ENCODE data around the gene PKP4. TPM values are rescaled to one million over a fixed set of nuclear protein-coding genes. Genes with fewer than 3 reads are reported as not detected.

PKP4 gene
- total RNA-seq, 1 donor from 2014 or later = 41.0 TPM

DNA sequence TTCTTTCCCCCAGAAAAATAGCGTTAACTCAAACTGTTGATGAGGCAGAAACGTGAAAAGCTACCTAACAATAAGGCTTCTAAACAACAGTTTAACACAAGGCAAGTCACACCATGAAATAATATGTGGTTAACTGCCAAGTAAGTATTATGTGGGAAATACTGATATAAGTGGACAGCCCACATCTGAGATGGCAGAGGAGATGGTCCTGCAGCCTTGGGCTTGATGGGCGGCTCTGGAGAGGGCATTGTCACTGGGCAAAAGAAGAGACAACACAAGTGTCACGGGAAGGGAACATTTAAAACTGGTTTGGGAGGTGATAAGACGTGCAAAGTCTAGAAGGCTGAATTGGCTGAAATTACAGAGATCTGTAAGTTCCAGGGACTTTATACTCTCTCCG, 147.2 kb downstream of the PKP4 start:
- DNase-seq (ENCODE audit: low read depth) = no peak
- no peak for TF ChIP-seq CTCF (conservative IDR thresholded peaks at IDR 0.05; ENCODE audit: low read depth, low read length)
- H3K4me3 ChIP-seq (ENCODE audit: low read depth, low read length) = no peak overlapping the region

DNA sequence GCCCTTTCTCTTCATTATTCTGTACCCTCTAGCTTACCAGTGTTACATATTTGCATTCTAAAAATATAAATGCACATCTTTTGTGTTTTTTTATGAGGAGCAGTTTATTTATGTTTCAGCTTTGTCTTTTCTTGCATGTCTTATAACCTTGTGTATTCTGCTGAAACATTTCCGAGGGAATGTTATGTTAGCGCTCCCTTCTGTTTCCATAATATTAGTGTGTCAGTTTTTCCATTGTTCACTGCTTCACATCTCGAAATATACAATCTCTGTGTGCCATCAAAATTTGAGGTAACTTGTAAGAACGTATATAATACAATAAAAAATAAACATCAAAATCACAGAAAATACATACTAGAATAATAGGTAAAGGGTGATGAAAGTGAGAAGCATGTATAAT, 153.3 kb downstream of the PKP4 start:
- H3K4me3 ChIP-seq (ENCODE audit: low read depth, low read length) = no peak overlapping the region

GRCh38 chr2:158616480-158617000, 159.8 kb downstream of the PKP4 start:
- no peak for DNase-seq (ENCODE audit: low read depth)
- TF ChIP-seq CTCF (conservative IDR thresholded peaks at IDR 0.05; ENCODE audit: low read depth, low read length) = no peak
- no peak overlapping the region for H3K4me3 ChIP-seq (ENCODE audit: low read depth, low read length)

More for the DNA sequence above, 153.3 kb downstream of the PKP4 start:
- DNase-seq (ENCODE audit: low read depth) = no peak
- no peak for TF ChIP-seq CTCF (conservative IDR thresholded peaks at IDR 0.05; ENCODE audit: low read depth, low read length)

DNA sequence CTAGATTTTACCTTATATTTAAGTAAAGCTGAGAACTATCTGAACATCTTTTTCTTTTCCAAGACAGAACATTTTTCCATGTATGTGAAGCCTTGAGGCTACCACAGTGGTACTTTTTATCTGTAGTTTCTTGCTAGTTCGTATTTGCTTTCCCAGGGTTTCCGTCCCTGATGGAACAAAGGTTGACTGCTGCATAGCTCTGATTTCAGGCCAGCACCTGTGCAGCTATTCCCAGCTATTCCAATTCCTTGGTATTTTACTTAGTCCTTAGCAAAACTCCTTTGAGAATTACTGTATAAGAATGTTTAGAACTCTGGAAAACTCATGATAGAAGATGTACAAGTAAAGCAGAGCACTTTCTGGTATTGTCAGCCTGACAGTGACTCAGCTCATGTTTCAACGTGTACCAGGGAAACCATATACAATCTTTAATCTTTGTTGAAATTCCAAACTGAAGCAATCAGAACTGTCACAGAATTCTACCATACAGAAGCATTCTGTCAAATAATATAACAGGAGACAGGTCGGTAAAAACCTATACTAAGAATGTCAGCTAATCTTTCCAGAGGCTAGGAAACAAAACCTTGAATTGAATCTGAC, 162.2 kb downstream of the PKP4 start:
- no peak for TF ChIP-seq CTCF (conservative IDR thresholded peaks at IDR 0.05; ENCODE audit: low read depth, low read length)
- H3K4me3 ChIP-seq (ENCODE audit: low read depth, low read length) = no peak overlapping the region
- DNase-seq (ENCODE audit: low read depth) = no peak

GRCh38 chr2:158619496-158619895, 162.7 kb downstream of the PKP4 start:
- TF ChIP-seq CTCF (conservative IDR thresholded peaks at IDR 0.05; ENCODE audit: low read depth, low read length) = no peak
- no peak overlapping the region for H3K4me3 ChIP-seq (ENCODE audit: low read depth, low read length)
- DNase-seq (ENCODE audit: low read depth) = no peak

- TF ChIP-seq CTCF (conservative IDR thresholded peaks at IDR 0.05; ENCODE audit: low read depth, low read length) = no peak
- no peak for DNase-seq (ENCODE audit: low read depth)
- H3K4me3 ChIP-seq (ENCODE audit: low read depth, low read length) = no peak overlapping the region
Observed at GRCh38 chr2:158620656-158621055, 163.9 kb downstream of the PKP4 start.

DNA sequence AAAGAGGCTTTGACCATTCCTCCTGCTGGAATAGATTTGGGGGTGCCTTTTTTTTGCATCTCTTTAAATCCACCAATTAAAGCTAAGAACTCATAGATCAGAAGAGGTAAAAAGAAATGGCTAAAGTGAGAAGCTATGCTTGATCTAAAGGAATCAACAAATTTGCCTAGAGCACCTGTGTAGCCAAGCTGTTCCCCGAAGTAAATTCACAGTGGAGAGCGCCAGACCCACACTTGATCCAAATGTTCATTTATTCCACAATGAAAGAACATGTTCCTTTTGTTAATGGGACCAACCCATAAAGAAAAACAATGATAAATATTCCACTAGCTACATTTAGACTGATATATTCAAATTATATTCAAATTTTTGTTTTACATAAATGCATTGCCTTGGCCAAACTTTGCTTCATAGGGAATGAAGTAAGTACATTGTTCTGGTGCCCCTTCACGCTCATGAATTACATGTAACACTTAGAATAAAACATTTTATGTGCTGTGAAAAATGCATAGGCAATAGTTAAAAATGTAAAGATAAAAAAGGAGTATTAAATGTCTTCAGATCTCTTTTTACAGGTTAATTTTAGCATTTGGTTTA, 167.4 kb downstream of the PKP4 start:
- no peak for TF ChIP-seq CTCF (conservative IDR thresholded peaks at IDR 0.05; ENCODE audit: low read depth, low read length)
- H3K4me3 ChIP-seq (ENCODE audit: low read depth, low read length) = no peak overlapping the region
- no peak for DNase-seq (ENCODE audit: low read depth)
